ENCODE data around the gene SPRY1. TPM values are rescaled to one million over a fixed set of nuclear protein-coding genes. Genes with fewer than 3 reads are reported as not detected.
A peak's percentile ranks its signal among the peaks of the same experiment; 100 is the strongest.

SPRY1 gene, protein sequence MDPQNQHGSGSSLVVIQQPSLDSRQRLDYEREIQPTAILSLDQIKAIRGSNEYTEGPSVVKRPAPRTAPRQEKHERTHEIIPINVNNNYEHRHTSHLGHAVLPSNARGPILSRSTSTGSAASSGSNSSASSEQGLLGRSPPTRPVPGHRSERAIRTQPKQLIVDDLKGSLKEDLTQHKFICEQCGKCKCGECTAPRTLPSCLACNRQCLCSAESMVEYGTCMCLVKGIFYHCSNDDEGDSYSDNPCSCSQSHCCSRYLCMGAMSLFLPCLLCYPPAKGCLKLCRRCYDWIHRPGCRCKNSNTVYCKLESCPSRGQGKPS
- total RNA-seq = 37.3 TPM
- long read RNA-seq, transcript SPRY1-204 (2 exons, 1,012 nt) = major isoform, 7 of 35 reads
- long read RNA-seq, partial matches to known transcripts = 0 of 35 reads
- long read RNA-seq, other reads (novel, unspliced or antisense) = 26 of 35 reads

DNA sequence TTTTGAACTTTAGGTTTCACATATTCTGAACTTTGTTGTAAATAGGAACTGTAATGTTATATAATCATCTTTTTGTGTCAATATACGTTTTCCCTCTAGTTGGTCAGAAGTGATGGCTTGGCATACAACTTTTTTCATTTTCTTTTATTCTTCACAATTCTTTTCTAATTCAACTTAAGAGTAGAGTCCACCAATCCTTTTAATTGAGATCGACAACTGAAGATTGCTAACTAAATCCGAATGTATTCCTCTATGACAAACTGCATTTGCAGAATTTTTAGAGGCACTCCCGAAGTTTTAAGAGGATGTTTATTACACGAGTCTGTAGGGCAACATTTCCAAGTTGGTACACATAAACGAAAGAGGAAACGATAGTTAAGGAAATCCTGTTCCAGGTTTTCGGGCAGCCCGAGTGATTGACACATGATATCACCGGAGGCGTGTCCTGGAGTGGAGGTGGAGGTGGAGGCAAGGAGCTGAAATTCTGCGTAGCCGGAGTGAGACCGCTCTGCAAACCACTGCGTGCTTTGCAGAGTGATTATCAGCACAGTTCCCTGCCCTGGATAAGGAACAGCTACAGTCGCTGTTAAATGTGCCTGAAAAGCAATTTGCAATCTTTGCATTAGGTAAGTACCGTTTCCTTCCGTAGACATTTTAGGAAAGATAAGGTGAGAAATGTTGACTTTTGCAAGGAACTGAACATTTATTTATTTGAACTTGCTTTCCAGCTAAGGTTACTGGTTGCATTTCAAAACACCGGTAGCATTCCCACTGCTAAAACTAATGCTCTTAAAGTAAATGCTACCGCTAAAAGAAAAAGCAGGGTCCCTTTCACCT, at the start of gene SPRY1:
Gene SPRY1 (plus strand): TSS at position 489 of the 837 bp plus-strand sequence. CDS start 4,797 bp downstream, outside the sequence.
- ATAC-seq (ENCODE audit: poor library complexity) (peak; percentile 86), DNase-seq (peak; percentile 89)
- intact Hi-C loops (cut with DNase I) = loop anchor here (10.0 kb wide), 2 partner anchors 258 to 262 kb away; no protein-coding TSS in a partner anchor

DNA sequence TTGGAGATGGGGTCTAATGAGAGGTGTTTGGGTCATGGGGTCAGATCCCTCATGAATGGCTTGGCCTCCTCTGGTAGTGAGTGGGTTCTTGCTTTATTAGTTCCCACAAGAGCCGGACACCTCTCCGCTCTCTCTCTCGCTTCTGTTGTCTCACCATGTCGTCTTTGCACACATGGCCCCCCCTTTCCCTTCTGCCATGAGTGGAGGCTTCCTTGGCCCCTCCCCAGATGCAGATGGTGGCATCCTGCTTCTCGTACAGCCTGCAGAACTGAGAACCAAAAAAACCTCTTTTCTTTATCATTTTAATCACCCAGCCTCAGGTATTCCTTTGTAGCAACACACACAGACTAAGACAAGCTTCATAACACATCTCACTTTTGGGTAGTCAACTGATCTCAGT, 49.6 kb upstream of the SPRY1 start:
- ATAC-seq (ENCODE audit: poor library complexity) (no peak), DNase-seq (no peak)
- intact Hi-C loops (cut with DNase I) = no loop called here

DNA sequence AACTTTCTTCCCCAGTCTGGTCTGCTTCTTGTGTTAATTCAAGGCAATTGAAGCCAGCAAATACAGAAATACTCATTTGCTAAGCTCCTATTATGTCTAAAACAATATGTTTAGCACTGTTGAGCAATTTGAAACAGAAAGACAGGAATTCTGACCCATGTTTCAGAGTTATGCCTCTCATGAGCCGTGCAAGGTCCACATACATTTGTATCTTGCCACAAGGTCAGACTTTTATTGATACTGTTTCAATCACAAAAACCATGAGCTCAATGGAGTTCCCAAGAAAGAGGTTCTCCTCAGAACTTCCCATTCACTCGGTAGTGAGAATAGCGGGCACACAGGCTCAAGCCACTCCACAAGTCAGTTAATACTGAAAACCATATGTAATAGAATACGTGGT, 47.6 kb upstream of the SPRY1 start:
- no peak for DNase-seq
- no peak for ATAC-seq (ENCODE audit: poor library complexity)
- intact Hi-C loops (cut with DNase I) = no loop called here

DNA sequence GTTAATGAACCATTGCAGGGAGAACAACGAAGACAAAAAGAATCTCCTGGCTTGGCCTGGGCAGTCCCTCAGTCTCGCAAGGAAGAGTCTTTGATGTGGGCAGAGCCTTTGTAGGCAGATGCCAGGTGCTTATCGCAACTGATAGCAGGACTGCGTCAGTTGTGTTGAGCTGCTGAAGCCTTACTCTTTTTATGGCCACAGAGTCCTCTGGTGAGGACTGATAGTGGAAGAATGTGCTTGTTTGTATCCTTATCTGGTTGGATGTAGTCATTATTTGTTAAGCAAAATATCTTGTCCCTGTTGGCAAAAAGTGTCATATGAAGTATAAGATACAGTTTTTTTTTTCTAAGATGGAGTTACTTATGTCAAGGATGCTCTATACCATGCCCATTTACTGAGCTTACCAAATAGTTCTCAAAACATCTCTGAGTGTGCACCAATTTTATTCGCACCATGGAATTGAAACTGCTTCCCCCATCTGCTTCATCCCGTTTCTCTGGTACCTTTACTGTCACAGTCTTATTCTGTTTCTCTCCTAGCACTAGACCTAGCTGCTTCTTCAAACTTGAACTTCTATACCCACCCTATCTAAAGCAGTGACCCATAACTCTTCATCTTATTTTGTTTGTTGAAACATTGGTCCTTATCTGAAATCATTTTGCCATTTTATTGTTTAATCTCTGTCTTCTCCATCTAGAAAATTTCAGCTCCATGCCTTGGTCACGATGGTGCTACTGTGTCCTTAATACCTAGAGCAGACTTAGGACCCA, 47.0 kb upstream of the SPRY1 start:
- DNase-seq = no peak
- ATAC-seq (ENCODE audit: poor library complexity) = peak; percentile 75
- intact Hi-C loops (cut with DNase I) = no loop called here

DNA sequence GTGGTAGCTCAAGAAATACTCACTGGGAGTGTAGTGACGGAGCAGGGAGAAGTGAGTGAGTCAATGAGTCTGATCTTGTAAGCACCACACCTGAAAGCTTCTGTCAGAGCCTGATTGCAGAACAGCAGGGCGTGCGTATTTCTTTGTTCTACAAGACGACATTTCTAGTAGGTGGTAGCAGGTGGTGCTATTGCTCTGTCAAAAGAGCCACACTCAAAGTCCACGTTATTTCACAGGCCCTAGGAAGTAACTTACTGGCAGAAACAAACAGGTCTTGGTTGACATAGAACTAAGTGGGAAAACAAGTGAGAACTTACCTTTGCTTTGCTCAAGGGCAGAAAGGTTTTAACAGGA, 46.4 kb upstream of the SPRY1 start:
- DNase-seq (no peak), ATAC-seq (ENCODE audit: poor library complexity) (peak; percentile 37)
- intact Hi-C loops (cut with DNase I) = no loop called here

DNA sequence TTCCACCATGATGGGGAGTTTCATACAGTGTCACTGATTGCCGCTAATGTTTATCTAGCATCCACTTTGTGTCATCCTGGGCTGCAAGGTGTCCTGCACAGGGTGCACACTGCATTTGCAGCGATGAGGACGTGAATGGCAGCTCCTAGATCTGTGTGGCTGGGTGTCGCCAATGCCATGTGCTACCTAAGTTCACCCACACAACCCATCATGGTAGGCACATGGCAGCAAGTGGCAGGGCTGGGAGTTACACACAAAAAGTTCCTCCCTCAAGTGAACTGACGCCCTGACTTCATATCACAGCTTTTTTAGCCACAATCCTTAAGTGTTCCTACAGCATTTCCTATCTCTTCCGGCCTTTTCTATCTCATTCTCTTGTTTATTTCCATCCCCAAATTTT, 45.9 kb upstream of the SPRY1 start:
- no peak for DNase-seq
- ATAC-seq (ENCODE audit: poor library complexity) = no peak
- intact Hi-C loops (cut with DNase I) = no loop called here

- intact Hi-C loops (cut with DNase I) = no loop called here
- DNase-seq (no peak), ATAC-seq (ENCODE audit: poor library complexity) (no peak)
Observed at GRCh38 chr4:123351713-123352112, 44.9 kb upstream of the SPRY1 start.

DNA sequence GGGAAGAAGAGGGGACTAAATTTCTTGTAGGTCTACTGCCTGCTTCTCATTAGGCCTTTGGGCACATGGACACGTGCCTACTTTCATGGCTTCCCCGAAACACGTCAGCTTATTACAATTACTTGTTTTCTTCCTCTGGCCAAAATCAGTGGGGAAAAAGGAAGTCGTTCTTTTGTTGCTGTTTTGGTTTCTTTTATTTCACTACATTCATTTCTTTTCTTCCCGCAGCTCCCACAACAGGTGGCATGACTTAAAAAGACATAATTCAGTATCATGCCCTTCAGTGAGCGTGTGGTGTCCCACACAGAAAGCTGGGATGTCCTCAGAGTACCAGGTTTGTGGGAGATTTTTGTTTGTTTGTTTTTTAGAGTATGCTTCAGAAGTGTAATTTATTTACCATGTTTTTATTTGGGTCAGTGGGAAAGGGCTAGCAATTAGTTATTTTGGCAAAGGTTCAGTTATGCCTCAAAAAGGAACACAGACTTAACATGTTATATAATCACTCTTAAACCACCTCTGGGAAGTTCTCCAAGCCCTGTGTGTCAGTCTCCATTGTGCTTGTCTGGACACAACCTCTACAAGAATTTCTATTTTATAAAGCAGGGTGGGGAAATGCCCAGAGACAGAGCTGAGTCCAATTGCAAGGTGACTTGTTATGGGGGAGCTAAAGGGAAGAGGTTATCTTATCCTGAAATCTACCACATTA, 44.2 kb upstream of the SPRY1 start:
- ATAC-seq (ENCODE audit: poor library complexity) = peak; percentile 75
- intact Hi-C loops (cut with DNase I) = no loop called here
- DNase-seq = no peak

DNA sequence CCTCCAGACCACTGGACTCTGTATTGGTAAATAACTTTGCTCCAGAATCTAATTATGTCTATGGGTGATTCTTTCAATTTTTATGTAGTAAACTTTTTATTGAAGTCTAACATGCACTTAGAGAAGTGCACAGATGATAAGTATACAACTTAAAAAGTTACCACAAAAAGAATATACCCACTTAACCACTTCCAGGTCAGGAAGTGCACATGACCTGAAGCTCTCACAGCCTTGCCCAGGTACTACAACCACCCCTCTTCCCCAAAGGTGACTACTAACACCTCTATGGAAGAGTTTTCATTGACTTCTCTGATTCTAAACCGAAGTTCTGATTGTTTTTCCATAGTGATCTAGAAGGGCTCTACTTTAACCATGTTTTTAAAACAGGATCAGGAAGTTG, 43.6 kb upstream of the SPRY1 start:
- no peak for ATAC-seq (ENCODE audit: poor library complexity)
- no peak for DNase-seq
- intact Hi-C loops (cut with DNase I) = no loop called here

GRCh38 chr4:123353656-123354055, 42.9 kb upstream of the SPRY1 start:
- ATAC-seq (ENCODE audit: poor library complexity) (no peak), DNase-seq (no peak)
- intact Hi-C loops (cut with DNase I) = no loop called here

- ATAC-seq (ENCODE audit: poor library complexity) = no peak
- intact Hi-C loops (cut with DNase I) = no loop called here
- no peak for DNase-seq
Observed at GRCh38 chr4:123354701-123355100, 41.9 kb upstream of the SPRY1 start.

DNA sequence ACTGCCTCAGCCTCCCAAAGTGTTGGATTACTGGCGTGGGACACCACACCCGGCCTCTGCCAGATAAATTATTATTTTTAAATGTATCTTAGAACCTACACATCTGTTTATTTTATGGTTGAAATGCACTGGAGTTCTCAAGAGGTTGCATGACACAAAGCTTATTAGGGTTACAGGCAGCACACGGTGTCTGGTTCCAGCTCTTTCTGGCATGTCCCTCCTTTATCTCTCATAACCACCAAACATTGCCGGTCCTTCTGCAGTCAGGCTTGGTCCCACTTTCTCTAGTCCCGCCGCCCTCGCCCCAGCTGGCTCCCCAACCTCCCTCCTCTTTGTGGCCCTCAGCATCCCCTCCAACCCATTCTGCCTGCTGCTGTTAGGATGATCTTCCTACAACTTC, 39.7 kb upstream of the SPRY1 start:
- DNase-seq (no peak), ATAC-seq (ENCODE audit: poor library complexity) (no peak)
- intact Hi-C loops (cut with DNase I) = no loop called here

DNA sequence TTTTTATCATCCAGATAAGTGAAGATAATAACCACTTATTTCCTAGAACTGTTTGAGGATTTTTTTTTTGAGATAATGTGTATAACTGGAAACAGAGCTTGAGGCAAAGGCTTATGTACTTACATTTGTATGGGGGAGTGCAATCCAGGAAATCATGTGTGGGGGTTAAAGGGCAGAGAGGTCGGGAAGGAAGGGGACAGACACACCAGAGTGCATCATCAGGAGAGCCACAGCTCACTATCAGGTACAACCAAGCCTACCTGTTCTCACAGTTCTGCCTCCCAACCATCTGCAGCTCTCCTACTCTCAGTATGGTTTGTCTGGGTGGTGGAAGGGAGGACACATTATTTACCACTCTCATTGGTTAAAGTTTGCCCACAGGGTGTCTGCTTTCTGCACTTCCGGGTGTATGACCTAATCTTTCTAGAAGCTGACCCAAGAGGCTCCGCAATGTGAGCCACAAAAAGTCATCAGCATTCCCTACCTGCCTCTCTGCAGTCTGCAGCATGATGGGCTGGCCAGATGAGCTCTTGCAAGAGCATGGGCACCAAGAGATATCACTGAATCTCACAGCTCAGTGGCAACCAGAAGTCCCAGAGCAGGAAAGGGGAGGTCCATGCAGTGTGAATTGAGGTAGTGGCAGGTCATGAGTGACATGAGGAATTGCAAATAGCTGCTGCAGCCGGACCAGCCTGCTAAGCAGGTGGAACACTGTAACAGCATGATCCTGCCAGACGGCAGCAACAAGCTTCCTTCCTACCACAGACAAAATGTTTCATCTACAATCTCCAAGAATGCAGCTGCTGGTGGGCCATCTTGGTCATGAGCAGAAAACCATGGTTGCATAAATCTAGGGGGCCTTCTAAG, 36.9 kb upstream of the SPRY1 start:
- intact Hi-C loops (cut with DNase I) = no loop called here
- DNase-seq = no peak

GRCh38 chr4:123361195-123361861, 35.3 kb upstream of the SPRY1 start:
- peak; percentile 77 for ATAC-seq (ENCODE audit: poor library complexity)
- DNase-seq = no peak
- intact Hi-C loops (cut with DNase I) = no loop called here

More for the DNA sequence above, 36.9 kb upstream of the SPRY1 start:
- ATAC-seq (ENCODE audit: poor library complexity) = no peak

GRCh38 chr4:123362103-123362502, 34.5 kb upstream of the SPRY1 start:
- no peak for ATAC-seq (ENCODE audit: poor library complexity)
- DNase-seq = no peak
- intact Hi-C loops (cut with DNase I) = no loop called here

- intact Hi-C loops (cut with DNase I) = no loop called here
- DNase-seq (no peak), ATAC-seq (ENCODE audit: poor library complexity) (no peak)
Observed at GRCh38 chr4:123363729-123364128, 32.9 kb upstream of the SPRY1 start.

- no peak for ATAC-seq (ENCODE audit: poor library complexity)
- intact Hi-C loops (cut with DNase I) = no loop called here
- DNase-seq = no peak
Observed at GRCh38 chr4:123364906-123365305, 31.7 kb upstream of the SPRY1 start.
